ENCODE data around the gene DDX11. TPM values are rescaled to one million over a fixed set of nuclear protein-coding genes. Genes with fewer than 3 reads are reported as not detected.
"Not testable (repeated sequence)": the region's sequence is repeated elsewhere in the genome, so short reads cannot be mapped to it uniquely, and the experiment has no call there.

The DDX11 gene
- total RNA-seq, 2 experiments from 2014 or later, result 184 to 193 TPM

DNA sequence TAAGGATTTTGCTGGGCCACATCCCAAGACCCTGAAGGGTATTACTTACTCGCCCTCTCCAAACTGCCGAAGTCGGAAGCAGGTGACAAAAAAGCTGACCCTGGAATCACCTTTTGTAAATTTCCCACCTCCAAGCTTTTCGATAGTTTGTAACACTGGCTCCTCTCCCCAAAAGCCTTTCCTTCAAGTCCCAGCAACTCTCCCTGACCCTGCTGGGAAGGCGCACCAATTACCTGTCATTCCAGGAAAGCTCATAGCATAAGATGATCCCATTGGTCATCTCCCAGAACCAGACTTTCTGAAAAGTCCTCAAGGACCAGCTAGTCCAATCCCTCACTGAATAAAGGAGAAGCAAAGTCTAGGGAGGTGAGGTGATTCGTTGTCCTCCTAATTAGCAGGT lies 698 bp upstream of the DDX11 start:
- CTCF ChIA-PET; H3K27me3 Mint-ChIP-seq (ENCODE audit: low read depth); DNase-seq; H3K9me3 Mint-ChIP-seq (ENCODE audit: insufficient read depth); ATAC-seq: not testable (repeated sequence)
- POLR2A ChIA-PET, result interaction anchor here (0.9 to 1.0 kb wide), 2 partner anchors 33 to 221 kb away, joined by 3 read pairs; no protein-coding TSS in a partner anchor
- peak overlapping the region; percentile 93 for H3K4me3 Mint-ChIP-seq
- H3K27ac Mint-ChIP-seq, result peak overlapping the region; percentile 94
- peaks cover 27% of the 10 kb centered on the region for H3K36me3 Mint-ChIP-seq (ENCODE audit: low read depth)
- peaks cover 39% of the 10 kb centered on the region for H3K4me1 Mint-ChIP-seq (ENCODE audit: low read depth)

DNA sequence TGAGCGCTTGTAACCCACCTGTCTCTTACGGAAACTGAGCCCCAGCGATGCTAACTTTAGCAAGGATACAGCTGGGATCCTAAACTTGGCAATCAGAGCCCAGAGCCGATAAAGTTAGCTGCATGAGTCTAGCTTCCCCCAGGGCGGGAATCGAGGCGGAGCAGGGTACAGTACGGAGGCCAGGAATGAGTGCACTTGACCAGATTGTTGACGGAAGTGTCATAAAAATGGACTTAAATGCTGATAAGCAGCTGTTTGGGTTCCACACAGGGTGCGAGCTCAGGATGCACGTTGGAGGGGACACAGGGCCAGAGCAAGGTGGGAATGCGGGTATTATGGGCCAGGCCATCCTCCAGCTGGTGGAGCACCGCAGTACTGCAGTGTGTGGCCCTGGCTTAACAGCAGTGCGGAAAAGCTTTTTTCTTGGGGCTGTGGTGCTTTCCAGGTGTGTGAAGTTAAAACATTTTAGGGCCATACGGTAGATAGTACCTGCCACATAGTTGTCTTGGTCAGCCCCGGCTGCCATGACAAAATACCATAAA lies 744 bp downstream of the DDX11 start:
- ATAC-seq (peak; percentile 40), DNase-seq (peak; percentile 41)
- H3K4me1 Mint-ChIP-seq (ENCODE audit: low read depth), result peaks cover 50% of the 10 kb centered on the region
- CTCF ChIA-PET; H3K27me3 Mint-ChIP-seq (ENCODE audit: low read depth); H3K9me3 Mint-ChIP-seq (ENCODE audit: insufficient read depth): not testable (repeated sequence)
- POLR2A ChIA-PET, result interaction anchor here (0.6 kb wide), 2 partner anchors 224 to 564 kb away, joined by 3 to 4 read pairs; no protein-coding TSS in a partner anchor
- peak overlapping the region; percentile 94 for H3K27ac Mint-ChIP-seq
- peaks cover 35% of the 10 kb centered on the region for H3K36me3 Mint-ChIP-seq (ENCODE audit: low read depth)
- H3K4me3 Mint-ChIP-seq, result peak overlapping the region; percentile 93

DNA sequence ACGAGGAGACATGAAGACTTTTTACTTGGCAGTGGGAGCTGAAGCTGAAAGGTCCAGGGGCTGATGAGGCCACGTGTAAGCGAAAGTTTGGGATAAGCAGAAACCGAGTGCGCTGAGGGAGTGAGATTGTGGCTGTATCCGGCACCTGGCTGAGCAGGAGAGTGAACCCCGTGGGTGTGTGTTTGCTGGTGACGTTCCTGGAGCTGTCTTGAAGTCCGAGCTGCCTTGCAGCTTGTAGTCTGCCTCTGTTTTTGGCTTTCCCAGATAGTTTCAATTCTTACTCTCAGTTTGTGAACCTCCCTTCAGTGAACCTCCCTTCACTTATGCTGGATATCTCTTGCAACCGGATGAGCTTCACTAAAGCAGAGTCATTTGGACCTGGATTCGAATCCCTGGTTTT lies 2.5 kb downstream of the DDX11 start:
- DNase-seq; CTCF ChIA-PET; H3K9me3 Mint-ChIP-seq (ENCODE audit: insufficient read depth); H3K27me3 Mint-ChIP-seq (ENCODE audit: low read depth); POLR2A ChIA-PET; ATAC-seq; H3K27ac Mint-ChIP-seq: not testable (repeated sequence)
- Mint-ChIP-seq H3K36me3 (ENCODE audit: low read depth) (peaks cover 46% of the 10 kb centered on the region), H3K4me3 (peak overlapping the region; percentile 25), H3K4me1 (ENCODE audit: low read depth) (peaks cover 66% of the 10 kb centered on the region)

DNA sequence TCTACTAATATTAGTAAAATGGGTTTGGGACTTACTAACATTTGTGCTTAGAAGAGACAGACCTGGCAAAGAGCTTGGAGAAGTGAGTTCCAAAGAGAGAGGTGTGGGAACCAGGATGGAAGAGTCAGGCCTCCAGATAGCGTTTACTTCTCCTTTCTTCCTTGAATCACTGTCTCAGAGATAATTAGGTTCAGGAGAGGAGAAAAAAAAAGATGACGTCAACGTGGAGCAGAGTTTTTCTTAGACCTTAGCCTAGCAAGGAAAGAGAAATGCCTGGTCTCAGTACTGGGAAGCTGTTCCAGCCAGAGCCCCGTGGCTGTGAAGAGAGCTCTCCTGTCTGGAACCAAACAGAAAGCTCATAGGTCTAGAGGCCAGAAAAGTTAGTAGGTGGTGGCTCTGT lies 3.4 kb downstream of the DDX11 start:
- peaks cover 64% of the 10 kb centered on the region for H3K4me1 Mint-ChIP-seq (ENCODE audit: low read depth)
- H3K27me3 Mint-ChIP-seq (ENCODE audit: low read depth); ATAC-seq; H3K9me3 Mint-ChIP-seq (ENCODE audit: insufficient read depth); H3K4me3 Mint-ChIP-seq; CTCF ChIA-PET; DNase-seq; H3K27ac Mint-ChIP-seq: not testable (repeated sequence)
- peaks cover 44% of the 10 kb centered on the region for H3K36me3 Mint-ChIP-seq (ENCODE audit: low read depth)
- POLR2A ChIA-PET, result interaction anchor here (0.7 kb wide), 1 partner anchor 1441 kb away, joined by 5 read pairs; no protein-coding TSS in a partner anchor

DNA sequence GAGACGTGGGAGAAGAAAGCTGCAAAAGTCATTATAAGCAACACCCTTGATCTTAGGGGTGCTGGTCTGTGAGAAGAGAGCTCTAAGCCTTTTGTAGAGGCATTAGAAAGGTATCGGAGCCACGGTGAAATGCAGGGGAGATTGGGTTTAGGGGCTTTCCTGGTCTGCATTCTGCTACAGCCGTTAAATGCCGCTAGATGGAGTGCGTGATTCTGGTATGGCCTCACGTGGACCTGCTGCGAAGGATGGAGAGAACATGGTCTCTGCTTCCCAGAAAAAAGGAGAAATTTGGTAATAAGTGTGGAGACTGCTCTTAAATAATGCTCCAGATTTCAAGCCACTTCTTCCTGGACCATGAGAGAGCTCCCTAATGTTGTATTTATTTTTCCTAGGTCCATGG lies 4.3 kb downstream of the DDX11 start:
- ATAC-seq; H3K27ac Mint-ChIP-seq; POLR2A ChIA-PET; CTCF ChIA-PET; DNase-seq; H3K4me3 Mint-ChIP-seq; H3K27me3 Mint-ChIP-seq (ENCODE audit: low read depth); H3K9me3 Mint-ChIP-seq (ENCODE audit: insufficient read depth): not testable (repeated sequence)
- peaks cover 42% of the 10 kb centered on the region for H3K36me3 Mint-ChIP-seq (ENCODE audit: low read depth)
- peaks cover 56% of the 10 kb centered on the region for H3K4me1 Mint-ChIP-seq (ENCODE audit: low read depth)

DNA sequence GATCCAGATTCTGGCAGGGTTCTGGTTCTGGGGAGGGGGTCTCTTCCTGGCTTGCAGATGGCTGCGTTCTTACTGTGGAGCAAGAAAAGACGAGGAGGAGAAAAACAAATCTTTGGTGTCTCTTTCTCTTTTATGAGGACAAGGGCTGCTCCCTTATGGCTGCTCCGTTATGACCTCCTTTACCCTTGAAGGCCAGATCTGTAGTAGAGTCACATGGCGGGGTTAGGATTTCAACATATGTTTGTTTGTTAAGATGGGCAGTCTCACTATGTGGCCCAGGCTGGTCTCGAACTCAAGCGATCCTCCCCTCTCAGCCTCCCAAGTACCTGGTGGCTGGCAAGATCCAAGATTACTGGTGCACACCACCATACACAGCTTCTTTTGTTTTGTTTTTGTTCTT lies 5.8 kb downstream of the DDX11 start:
- H3K4me3 Mint-ChIP-seq; H3K9me3 Mint-ChIP-seq (ENCODE audit: insufficient read depth); H3K27me3 Mint-ChIP-seq (ENCODE audit: low read depth); DNase-seq; ATAC-seq; POLR2A ChIA-PET; H3K27ac Mint-ChIP-seq; CTCF ChIA-PET: not testable (repeated sequence)
- Mint-ChIP-seq H3K36me3 (ENCODE audit: low read depth) (peaks cover 44% of the 10 kb centered on the region), H3K4me1 (ENCODE audit: low read depth) (peaks cover 51% of the 10 kb centered on the region)

DNA sequence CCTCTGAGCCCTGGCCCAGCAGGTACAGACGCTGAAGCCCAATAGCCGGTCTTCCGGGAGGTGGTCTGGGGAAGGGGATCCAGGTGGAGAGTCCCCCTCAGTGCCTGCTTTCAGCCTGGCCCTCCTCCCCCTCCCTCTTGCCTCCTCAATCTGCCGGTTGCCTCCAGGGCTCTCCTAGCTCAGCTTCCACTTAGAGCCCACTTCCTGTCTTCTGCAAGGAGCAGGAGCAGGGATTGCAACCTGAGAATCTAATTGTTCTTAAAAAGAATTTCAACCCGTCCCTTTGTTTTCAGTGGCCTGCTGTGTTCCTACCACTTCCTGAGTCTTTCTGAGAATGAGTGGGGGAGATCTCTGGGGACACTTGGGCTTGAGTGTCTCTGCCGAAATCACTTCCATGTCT lies 6.6 kb downstream of the DDX11 start:
- ATAC-seq; DNase-seq; H3K9me3 Mint-ChIP-seq (ENCODE audit: insufficient read depth); CTCF ChIA-PET; POLR2A ChIA-PET; H3K27me3 Mint-ChIP-seq (ENCODE audit: low read depth): not testable (repeated sequence)
- H3K27ac Mint-ChIP-seq, result peak overlapping the region; percentile 75
- peaks cover 49% of the 10 kb centered on the region for H3K4me1 Mint-ChIP-seq (ENCODE audit: low read depth)
- H3K4me3 Mint-ChIP-seq, result peak overlapping the region; percentile 2
- peaks cover 45% of the 10 kb centered on the region for H3K36me3 Mint-ChIP-seq (ENCODE audit: low read depth)

DNA sequence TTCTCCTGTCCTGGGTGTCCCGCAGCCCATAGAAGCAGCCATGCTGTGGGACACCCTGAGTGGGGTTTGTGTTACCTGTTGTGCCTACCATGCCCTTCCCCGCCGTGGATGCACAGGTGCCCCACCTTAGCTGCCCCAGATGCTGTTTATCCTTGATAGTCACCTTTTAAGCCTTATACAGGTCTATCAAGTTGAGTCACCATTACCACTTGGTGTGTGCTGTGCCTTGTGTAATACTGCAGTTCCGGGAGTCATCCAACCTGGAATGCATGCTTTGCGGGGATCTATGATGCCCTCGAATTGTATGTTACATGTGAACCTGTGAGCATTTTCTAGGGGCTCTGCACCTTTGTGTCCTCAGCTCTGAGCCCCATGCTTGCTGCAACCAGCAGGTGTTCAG lies 7.6 kb downstream of the DDX11 start:
- ATAC-seq; CTCF ChIA-PET; H3K4me3 Mint-ChIP-seq; H3K9me3 Mint-ChIP-seq (ENCODE audit: insufficient read depth); POLR2A ChIA-PET; H3K27me3 Mint-ChIP-seq (ENCODE audit: low read depth); DNase-seq: not testable (repeated sequence)
- Mint-ChIP-seq H3K27ac (peak overlapping the region; percentile 75), H3K4me1 (ENCODE audit: low read depth) (peaks cover 41% of the 10 kb centered on the region), H3K36me3 (ENCODE audit: low read depth) (peaks cover 41% of the 10 kb centered on the region)

DNA sequence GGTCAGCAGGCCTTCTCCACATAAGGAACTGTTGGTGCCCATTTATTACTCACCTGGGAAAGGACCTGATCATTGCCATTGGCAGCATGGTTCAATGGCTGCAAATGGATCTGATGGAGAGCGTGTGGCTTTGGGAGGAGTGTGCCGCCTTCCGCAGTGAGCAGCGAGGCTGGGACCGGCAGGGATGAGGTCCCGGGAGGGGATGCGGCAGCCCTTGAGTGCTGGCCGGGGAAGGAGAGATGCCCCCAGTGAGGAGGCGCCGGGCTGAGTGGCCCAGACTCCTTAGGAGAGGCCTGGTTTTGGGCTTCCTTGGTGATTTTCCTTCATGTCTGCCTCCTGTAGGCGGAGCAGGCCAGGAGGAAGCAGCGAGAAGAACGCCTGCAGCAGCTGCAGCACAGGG lies 10.6 kb downstream of the DDX11 start:
- CTCF ChIA-PET, result not testable (repeated sequence)

DNA sequence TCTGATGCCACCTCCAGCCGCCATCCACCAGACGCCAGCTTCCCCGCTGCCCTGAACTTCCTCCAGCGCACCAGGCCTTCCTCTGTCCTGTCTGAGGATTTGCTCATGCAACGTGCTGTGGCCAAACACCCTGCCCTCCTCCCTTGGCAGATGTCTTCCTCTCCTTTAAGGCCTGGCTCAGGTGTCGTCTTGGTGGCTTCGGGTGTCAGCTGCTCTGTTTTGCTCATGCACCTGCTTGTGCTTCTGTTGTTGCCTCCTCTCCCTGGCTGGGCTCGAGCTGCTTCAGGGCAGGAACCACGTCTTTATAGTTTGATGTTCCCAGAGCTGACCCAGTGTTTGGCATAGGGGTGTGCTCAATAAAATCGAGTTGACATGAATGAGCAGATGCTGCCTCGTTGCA lies 12.4 kb downstream of the DDX11 start:
- H3K27ac Mint-ChIP-seq; H3K9me3 Mint-ChIP-seq (ENCODE audit: insufficient read depth); ATAC-seq; POLR2A ChIA-PET; H3K27me3 Mint-ChIP-seq (ENCODE audit: low read depth); H3K4me3 Mint-ChIP-seq; H3K4me1 Mint-ChIP-seq (ENCODE audit: low read depth); CTCF ChIA-PET; DNase-seq: not testable (repeated sequence)
- H3K36me3 Mint-ChIP-seq (ENCODE audit: low read depth), result peaks cover 25% of the 10 kb centered on the region

More for the DNA sequence above, 10.6 kb downstream of the DDX11 start:
- H3K27ac Mint-ChIP-seq; H3K9me3 Mint-ChIP-seq (ENCODE audit: insufficient read depth); POLR2A ChIA-PET; ATAC-seq; DNase-seq; H3K27me3 Mint-ChIP-seq (ENCODE audit: low read depth); H3K4me3 Mint-ChIP-seq: not testable (repeated sequence)
- H3K4me1 Mint-ChIP-seq (ENCODE audit: low read depth), result peaks cover 19% of the 10 kb centered on the region
- H3K36me3 Mint-ChIP-seq (ENCODE audit: low read depth), result peaks cover 32% of the 10 kb centered on the region

DNA sequence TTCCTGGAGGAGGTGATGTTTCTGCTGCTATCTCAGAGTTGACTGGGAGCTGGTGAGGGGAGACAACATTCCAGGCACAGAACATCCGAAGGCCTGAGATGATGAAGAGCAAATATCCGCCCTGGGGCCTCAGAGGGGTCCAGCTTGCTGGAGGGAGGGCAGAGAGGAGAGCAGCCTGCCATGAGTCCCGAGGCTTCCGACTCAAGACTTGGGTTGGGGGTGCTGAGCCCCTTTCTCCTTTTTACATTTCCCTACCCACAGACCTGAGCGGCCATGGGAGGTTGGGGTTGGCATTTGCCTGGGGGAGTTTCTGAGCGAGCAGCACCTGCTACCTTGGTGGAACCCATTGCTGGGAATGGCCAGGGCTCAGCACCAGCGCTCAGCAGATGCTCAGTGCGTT lies 13.8 kb downstream of the DDX11 start:
- H3K9me3 Mint-ChIP-seq (ENCODE audit: insufficient read depth); H3K27ac Mint-ChIP-seq; H3K27me3 Mint-ChIP-seq (ENCODE audit: low read depth); H3K4me1 Mint-ChIP-seq (ENCODE audit: low read depth); CTCF ChIA-PET; ATAC-seq; H3K4me3 Mint-ChIP-seq; DNase-seq; POLR2A ChIA-PET: not testable (repeated sequence)
- peaks cover 27% of the 10 kb centered on the region for H3K36me3 Mint-ChIP-seq (ENCODE audit: low read depth)

DNA sequence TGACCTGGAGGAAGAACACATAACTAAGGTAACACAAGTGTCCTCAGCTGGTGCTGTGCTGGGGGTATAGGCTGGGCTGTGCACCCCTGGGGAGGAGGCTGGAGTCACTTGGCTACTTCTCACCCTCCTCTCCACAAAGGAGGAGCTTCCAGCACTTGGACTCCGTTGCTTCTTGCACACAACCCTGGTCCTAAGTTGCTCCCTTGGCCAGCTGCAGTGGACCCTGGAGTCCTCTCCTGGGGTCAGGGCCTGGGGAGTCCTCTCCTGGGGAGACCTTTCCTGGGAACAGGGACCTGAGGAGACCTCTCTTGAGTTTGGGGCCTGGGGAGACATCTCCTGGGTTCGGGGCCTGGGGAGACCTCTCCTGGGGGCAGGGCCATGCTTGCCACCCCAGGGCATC lies 14.3 kb downstream of the DDX11 start:
- H3K4me3 Mint-ChIP-seq; H3K27me3 Mint-ChIP-seq (ENCODE audit: low read depth); POLR2A ChIA-PET; H3K9me3 Mint-ChIP-seq (ENCODE audit: insufficient read depth); CTCF ChIA-PET; DNase-seq; H3K27ac Mint-ChIP-seq; ATAC-seq; H3K4me1 Mint-ChIP-seq (ENCODE audit: low read depth): not testable (repeated sequence)
- H3K36me3 Mint-ChIP-seq (ENCODE audit: low read depth), result peaks cover 30% of the 10 kb centered on the region

DNA sequence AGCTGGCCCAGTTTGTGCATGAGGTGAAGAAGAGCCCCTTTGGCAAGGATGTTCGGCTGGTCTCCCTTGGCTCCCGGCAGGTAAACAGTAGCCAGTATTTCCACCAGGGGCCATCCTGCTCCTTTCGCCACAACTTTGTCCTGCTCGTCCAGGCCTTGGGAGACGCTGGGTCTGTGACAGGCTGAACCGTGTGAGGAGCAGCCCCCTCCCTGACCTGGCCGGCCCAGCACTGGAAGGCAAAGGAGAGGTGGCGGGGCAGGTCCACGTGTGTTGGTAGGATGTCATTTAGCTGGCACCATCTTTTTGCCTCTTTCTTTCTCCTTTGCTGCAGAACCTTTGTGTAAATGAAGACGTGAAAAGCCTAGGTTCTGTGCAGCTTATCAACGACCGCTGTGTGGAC lies 15.4 kb downstream of the DDX11 start:
- Mint-ChIP-seq H3K9me3 (ENCODE audit: insufficient read depth) (no peaks in the 10 kb centered on the region), H3K27ac (no peak overlapping the region), H3K36me3 (ENCODE audit: low read depth) (peaks cover 27% of the 10 kb centered on the region), H3K4me3 (no peak overlapping the region), H3K4me1 (ENCODE audit: low read depth) (no peaks in the 10 kb centered on the region), H3K27me3 (ENCODE audit: low read depth) (no peaks in the 10 kb centered on the region)
- DNase-seq (no peak), ATAC-seq (no peak)
- CTCF ChIA-PET, result no interaction called here
- POLR2A ChIA-PET, result no interaction called here
